Smooth muscle cell of the brain vasculature (primary cell): ENCODE data around the gene TOMM40.
"Not testable (repeated sequence)": the region's sequence is repeated elsewhere in the genome, so short reads cannot be mapped to it uniquely, and the experiment has no call there.

Source experiments
- DNase-seq: peaks from one replicate; pipeline ENCODE4 v3.0.0-alpha.2; 2012; ENCODE audit warnings: low read depth, low spot score

The TOMM40 gene

GRCh38 chr19:44871809-44872208, 19.2 kb upstream of the TOMM40 start:
- no peak for DNase-seq

- no peak for DNase-seq
Observed at GRCh38 chr19:44872661-44873060, 18.4 kb upstream of the TOMM40 start.

- DNase-seq = no peak
Observed at GRCh38 chr19:44874317-44874716, 16.7 kb upstream of the TOMM40 start.

- DNase-seq = no peak
Observed at GRCh38 chr19:44875666-44876451, 15.2 kb upstream of the TOMM40 start.

GRCh38 chr19:44876930-44877535, 14.0 kb upstream of the TOMM40 start:
- DNase-seq = no peak

- DNase-seq = no peak
Observed at GRCh38 chr19:44878120-44878865, 12.8 kb upstream of the TOMM40 start.

GRCh38 chr19:44879309-44880065, 11.6 kb upstream of the TOMM40 start:
- DNase-seq = no peak

GRCh38 chr19:44882063-44882462, 9.0 kb upstream of the TOMM40 start:
- no peak for DNase-seq

- DNase-seq = not testable (repeated sequence)
Observed at GRCh38 chr19:44882619-44883397, 8.2 kb upstream of the TOMM40 start.

GRCh38 chr19:44883922-44884321, 7.1 kb upstream of the TOMM40 start:
- DNase-seq = no peak

- no peak for DNase-seq
Observed at GRCh38 chr19:44884566-44884965, 6.5 kb upstream of the TOMM40 start.

- no peak for DNase-seq
Observed at GRCh38 chr19:44886141-44886540, 4.9 kb upstream of the TOMM40 start.

GRCh38 chr19:44887648-44888047, 3.4 kb upstream of the TOMM40 start:
- no peak for DNase-seq

- DNase-seq = not testable (repeated sequence)
Observed at GRCh38 chr19:44888335-44888734, 2.7 kb upstream of the TOMM40 start.

GRCh38 chr19:44889830-44890365, 1.2 kb upstream of the TOMM40 start:
- DNase-seq = no peak

GRCh38 chr19:44890366-44891015, 563 bp upstream of the TOMM40 start:
- DNase-seq = peak; percentile 99

- no peak for DNase-seq
Observed at GRCh38 chr19:44892932-44893331, 1.9 kb downstream of the TOMM40 start.

GRCh38 chr19:44893332-44894051, 2.4 kb downstream of the TOMM40 start:
- no peak for DNase-seq

- no peak for DNase-seq
Observed at GRCh38 chr19:44894052-44894400, 3.0 kb downstream of the TOMM40 start.

- DNase-seq = no peak
Observed at GRCh38 chr19:44894946-44895345, 3.9 kb downstream of the TOMM40 start.
